Measurements from ENCODE around the gene MAST3. TPM values are rescaled to one million over a fixed set of nuclear protein-coding genes. Genes with fewer than 3 reads are reported as not detected.

MAST3 gene
- total and polyA plus RNA-seq, 2 of the 13 experiments (the other 11 are each of a cell fraction or from before 2014, with no cell fraction given), result 4.1 to 4.6 TPM

DNA sequence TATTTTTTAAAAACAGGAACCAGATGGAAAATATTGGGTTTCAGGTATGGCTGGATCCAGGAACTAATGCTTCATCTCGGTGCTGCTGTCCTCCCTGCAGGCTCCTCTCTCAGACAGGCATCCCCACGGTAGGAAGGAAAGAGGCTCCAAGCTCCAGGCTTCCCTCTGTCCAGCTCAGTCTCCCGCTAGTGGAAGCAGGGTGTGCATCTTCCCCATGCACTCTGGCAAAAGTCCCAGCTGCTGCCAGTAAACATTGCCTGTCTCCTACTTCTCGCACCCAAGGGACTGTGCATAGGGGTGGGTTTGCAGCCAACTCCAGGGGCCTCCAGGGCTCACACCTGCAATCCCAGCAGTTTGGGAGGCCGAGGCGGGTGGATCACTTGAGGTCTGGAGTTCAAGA lies 40.0 kb upstream of the MAST3 start:
- no TSS peak for BruUV-seq (replicated peaks)
- ChIA-PET CTCF (ENCODE audit: low intra/inter-chr PET ratio, low total read pairs) (interaction anchor here (1.2 to 3.4 kb wide), 2 partner anchors 50 to 111 kb away, joined by 4 to 85 read pairs; partner anchors contain the start of gene ARRDC2), POLR2A (no interaction called here)
- Histone ChIP-seq H3K4me3 (replicated peaks in 1 of 3; ENCODE audit: insufficient read depth in 1 of 3, low read depth in 2 of 3, low read length in 3 of 3) (no peak overlapping the region), H3K4me1 (ENCODE audit: insufficient read depth, low read length) (peaks cover 17% of the 10 kb centered on the region), H3K27ac (ENCODE audit: extremely low read length, insufficient read depth, low read length) (no peak overlapping the region), H3K79me2 (ENCODE audit: insufficient read depth, low read length) (no peaks in the 10 kb centered on the region), H4K20me1 (ENCODE audit: insufficient read depth, low read length) (no peaks in the 10 kb centered on the region), H3K4me2 (ENCODE audit: low read depth, low read length) (peak overlapping the region; percentile 63), H3K27me3 (ENCODE audit: control insufficient read depth in 1 of 2, insufficient read depth in 2 of 2, low read length in 2 of 2) (peaks cover 0 to 6% of the 10 kb centered on the region in 2 experiments; a peak in 2 of 5 replicates), H3K36me3 (replicated peaks in 1 of 2; ENCODE audit: control insufficient read depth in 1 of 2, insufficient read depth in 2 of 2, low read length in 2 of 2) (no peaks in the 10 kb centered on the region), H2AFZ (ENCODE audit: low read length) (no peak overlapping the region), H3K9ac (ENCODE audit: insufficient read depth, low read depth, low read length) (no peak overlapping the region), H3K9me3 (ENCODE audit: low read length) (no peaks in the 10 kb centered on the region)
- in situ Hi-C loops (cut with HindIII; ENCODE audit: extremely low pct_ligation_motif_present, low pct_unique_long_range_greater_than_20kb) (loop anchor here (5.0 to 25.0 kb wide), 2 partner anchors 50 to 120 kb away; partner anchors contain the start of genes ARRDC2 and CCDC124), intact Hi-C loops (cut with micrococcal nuclease; ENCODE audit: unreplicated experiment) (no loop called here)
- FAIRE-seq (no peak), ATAC-seq (peak; percentile 49), DNase-seq (ENCODE audit: low spot score) (no peak)
- WGBS (ENCODE audit: low lambda C conversion rate), result 19% methylated on average over 4 of the region's 6 CpGs
- TF ChIP-seq EED (CRISPR knock-in tag; IDR thresholded peaks at IDR 0.05) (no peak), MYC (CRISPR knock-in tag; IDR thresholded peaks at IDR 0.05; ENCODE audit: borderline replicate concordance) (peak; percentile 3; the same call in 1 of the 2 replicates), SP140L (CRISPR knock-in tag; IDR thresholded peaks at IDR 0.05; ENCODE audit: borderline replicate concordance) (no peak), ZNF773 (CRISPR knock-in tag; IDR thresholded peaks at IDR 0.05; ENCODE audit: borderline replicate concordance) (no peak), ZFP82 (CRISPR knock-in tag; IDR thresholded peaks at IDR 0.05; ENCODE audit: borderline replicate concordance) (no peak), ZNF510 (CRISPR knock-in tag; IDR thresholded peaks at IDR 0.05; ENCODE audit: low read depth) (no peak), GTF3A (CRISPR knock-in tag; conservative IDR thresholded peaks at IDR 0.05) (no peak), GABPA (IDR thresholded peaks at IDR 0.05; ENCODE audit: low read depth, low read length) (no peak), GABPA (CRISPR knock-in tag; IDR thresholded peaks at IDR 0.05; ENCODE audit: low read depth) (no peak)
- TF ChIP-seq, protein P1, sequence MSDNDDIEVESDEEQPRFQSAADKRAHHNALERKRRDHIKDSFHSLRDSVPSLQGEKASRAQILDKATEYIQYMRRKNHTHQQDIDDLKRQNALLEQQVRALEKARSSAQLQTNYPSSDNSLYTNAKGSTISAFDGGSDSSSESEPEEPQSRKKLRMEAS (IDR thresholded peaks at IDR 0.05), result no peak
- TF ChIP-seq, protein P2, sequence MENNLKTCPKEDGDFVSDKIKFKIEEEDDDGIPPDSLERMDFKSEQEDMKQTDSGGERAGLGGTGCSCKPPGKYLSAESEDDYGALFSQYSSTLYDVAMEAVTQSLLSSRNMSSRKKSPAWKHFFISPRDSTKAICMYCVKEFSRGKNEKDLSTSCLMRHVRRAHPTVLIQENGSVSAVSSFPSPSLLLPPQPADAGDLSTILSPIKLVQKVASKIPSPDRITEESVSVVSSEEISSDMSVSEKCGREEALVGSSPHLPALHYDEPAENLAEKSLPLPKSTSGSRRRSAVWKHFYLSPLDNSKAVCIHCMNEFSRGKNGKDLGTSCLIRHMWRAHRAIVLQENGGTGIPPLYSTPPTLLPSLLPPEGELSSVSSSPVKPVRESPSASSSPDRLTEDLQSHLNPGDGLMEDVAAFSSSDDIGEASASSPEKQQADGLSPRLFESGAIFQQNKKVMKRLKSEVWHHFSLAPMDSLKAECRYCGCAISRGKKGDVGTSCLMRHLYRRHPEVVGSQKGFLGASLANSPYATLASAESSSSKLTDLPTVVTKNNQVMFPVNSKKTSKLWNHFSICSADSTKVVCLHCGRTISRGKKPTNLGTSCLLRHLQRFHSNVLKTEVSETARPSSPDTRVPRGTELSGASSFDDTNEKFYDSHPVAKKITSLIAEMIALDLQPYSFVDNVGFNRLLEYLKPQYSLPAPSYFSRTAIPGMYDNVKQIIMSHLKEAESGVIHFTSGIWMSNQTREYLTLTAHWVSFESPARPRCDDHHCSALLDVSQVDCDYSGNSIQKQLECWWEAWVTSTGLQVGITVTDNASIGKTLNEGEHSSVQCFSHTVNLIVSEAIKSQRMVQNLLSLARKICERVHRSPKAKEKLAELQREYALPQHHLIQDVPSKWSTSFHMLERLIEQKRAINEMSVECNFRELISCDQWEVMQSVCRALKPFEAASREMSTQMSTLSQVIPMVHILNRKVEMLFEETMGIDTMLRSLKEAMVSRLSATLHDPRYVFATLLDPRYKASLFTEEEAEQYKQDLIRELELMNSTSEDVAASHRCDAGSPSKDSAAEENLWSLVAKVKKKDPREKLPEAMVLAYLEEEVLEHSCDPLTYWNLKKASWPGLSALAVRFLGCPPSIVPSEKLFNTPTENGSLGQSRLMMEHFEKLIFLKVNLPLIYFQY (CRISPR knock-in tag; IDR thresholded peaks at IDR 0.05; ENCODE audit: borderline replicate concordance), result no peak
- TF ChIP-seq, protein P3, sequence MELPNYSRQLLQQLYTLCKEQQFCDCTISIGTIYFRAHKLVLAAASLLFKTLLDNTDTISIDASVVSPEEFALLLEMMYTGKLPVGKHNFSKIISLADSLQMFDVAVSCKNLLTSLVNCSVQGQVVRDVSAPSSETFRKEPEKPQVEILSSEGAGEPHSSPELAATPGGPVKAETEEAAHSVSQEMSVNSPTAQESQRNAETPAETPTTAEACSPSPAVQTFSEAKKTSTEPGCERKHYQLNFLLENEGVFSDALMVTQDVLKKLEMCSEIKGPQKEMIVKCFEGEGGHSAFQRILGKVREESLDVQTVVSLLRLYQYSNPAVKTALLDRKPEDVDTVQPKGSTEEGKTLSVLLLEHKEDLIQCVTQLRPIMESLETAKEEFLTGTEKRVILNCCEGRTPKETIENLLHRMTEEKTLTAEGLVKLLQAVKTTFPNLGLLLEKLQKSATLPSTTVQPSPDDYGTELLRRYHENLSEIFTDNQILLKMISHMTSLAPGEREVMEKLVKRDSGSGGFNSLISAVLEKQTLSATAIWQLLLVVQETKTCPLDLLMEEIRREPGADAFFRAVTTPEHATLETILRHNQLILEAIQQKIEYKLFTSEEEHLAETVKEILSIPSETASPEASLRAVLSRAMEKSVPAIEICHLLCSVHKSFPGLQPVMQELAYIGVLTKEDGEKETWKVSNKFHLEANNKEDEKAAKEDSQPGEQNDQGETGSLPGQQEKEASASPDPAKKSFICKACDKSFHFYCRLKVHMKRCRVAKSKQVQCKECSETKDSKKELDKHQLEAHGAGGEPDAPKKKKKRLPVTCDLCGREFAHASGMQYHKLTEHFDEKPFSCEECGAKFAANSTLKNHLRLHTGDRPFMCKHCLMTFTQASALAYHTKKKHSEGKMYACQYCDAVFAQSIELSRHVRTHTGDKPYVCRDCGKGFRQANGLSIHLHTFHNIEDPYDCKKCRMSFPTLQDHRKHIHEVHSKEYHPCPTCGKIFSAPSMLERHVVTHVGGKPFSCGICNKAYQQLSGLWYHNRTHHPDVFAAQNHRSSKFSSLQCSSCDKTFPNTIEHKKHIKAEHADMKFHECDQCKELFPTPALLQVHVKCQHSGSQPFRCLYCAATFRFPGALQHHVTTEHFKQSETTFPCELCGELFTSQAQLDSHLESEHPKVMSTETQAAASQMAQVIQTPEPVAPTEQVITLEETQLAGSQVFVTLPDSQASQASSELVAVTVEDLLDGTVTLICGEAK (IDR thresholded peaks at IDR 0.05), result no peak
- TF ChIP-seq, protein P3 (CRISPR knock-in tag; IDR thresholded peaks at IDR 0.05), result no peak

Measured in HepG2 (cell line).